VCaP (cell line): ENCODE measurements around the gene NENF.

ENCODE experiments used
- H3K27ac ChIP-seq: fragments of 450-650 bp; 2 replicates; pipeline ENCODE4 v1.5.1; 2017
- TF ChIP-seq, protein P1 (sequence below): fragments of 450-650 bp; conservative IDR thresholded peaks from 2 replicates; pipeline ENCODE4 v1.5.1; 2017; ENCODE audit warnings: mild to moderate bottlenecking, moderate library complexity

The NENF gene

DNA sequence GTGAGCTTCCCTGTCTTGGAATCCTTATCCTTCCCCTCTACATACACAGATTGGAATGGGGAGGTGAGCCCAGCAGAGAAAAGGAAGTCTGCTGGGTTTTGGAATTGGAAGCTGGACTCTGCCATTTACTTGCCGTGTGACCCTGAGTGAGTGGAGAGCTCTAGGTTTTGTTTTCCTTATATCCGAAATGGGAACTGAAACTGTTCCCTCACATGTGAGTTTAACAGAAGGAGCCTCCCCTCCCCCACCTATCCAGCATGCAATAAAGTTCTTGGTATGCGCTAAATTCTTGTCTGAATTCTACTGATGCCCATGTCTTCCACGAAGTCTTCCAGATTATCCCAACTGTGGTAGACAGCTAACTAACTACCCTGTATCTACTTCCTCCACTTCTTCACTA is 58.7 kb downstream of the NENF start:
- no peak overlapping the region for H3K27ac ChIP-seq
- TF ChIP-seq, protein P1, sequence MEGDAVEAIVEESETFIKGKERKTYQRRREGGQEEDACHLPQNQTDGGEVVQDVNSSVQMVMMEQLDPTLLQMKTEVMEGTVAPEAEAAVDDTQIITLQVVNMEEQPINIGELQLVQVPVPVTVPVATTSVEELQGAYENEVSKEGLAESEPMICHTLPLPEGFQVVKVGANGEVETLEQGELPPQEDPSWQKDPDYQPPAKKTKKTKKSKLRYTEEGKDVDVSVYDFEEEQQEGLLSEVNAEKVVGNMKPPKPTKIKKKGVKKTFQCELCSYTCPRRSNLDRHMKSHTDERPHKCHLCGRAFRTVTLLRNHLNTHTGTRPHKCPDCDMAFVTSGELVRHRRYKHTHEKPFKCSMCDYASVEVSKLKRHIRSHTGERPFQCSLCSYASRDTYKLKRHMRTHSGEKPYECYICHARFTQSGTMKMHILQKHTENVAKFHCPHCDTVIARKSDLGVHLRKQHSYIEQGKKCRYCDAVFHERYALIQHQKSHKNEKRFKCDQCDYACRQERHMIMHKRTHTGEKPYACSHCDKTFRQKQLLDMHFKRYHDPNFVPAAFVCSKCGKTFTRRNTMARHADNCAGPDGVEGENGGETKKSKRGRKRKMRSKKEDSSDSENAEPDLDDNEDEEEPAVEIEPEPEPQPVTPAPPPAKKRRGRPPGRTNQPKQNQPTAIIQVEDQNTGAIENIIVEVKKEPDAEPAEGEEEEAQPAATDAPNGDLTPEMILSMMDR = no peak
